ENCODE measurements around the gene PPIB. TPM values are rescaled to one million over a fixed set of nuclear protein-coding genes. Genes with fewer than 3 reads are reported as not detected.
"Not testable (repeated sequence)": the region's sequence is repeated elsewhere in the genome, so short reads cannot be mapped to it uniquely, and the experiment has no call there.

Gene PPIB
- total RNA-seq, 4 donors from 2014 or later = 1,046 to 3,819 (median 1,394) TPM

DNA sequence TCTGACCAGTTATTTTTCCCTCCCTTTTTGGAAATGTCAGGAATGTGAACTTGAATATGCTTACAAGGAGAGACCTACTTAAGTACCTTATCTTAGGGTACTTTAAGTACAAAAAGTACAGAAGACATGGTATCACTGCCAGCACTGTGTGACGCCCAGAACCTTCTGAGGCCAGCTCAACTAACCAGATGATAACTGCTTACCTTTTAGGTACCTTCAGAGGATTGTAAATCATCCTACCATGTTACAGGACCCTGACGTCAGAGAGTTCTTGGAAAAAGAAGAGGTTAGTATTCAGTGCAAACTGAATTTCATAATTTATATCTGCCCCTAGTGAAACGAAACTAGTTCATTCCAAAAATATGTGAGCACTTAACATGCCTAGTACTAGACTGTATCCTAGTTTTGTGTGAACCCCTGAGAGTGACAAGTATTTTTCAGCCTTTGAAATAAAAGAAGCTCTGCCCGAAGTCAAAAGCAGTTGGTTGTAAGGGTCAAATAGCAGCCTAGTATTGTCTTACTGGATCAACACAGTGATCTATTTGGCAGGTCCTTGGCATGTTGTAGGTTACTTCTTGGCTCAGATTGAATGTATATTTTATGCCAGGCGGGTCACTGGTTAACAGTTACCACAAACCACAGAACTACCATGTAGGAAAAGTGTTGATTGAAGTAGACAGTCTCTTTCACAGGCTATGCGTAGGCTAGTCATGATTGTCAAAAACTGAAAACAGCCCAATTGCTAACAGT lies 35.1 kb downstream of the PPIB start:
- 53 to 55% methylated on average over 6 of the region's 6 CpGs for WGBS, 2 donors
- Histone ChIP-seq H3K27ac (peak overlapping the region; percentile 93 to 99 (median 96)), H3K4me1 (peaks cover 67 to 73% of the 10 kb centered on the region in 2 donors), H3K4me3 (replicated peaks in 1 of 3) (no peak overlapping the region), H3K27me3 (no peaks in the 10 kb centered on the region), H3K36me3 (peaks cover 38 to 46% of the 10 kb centered on the region in 2 donors), H3K9me3 (no peaks in the 10 kb centered on the region)
- peak; percentile 74 to 75 for DNase-seq
- no peak for TF ChIP-seq POLR2A (IDR thresholded peaks at IDR 0.05)
- TF ChIP-seq, protein P1, sequence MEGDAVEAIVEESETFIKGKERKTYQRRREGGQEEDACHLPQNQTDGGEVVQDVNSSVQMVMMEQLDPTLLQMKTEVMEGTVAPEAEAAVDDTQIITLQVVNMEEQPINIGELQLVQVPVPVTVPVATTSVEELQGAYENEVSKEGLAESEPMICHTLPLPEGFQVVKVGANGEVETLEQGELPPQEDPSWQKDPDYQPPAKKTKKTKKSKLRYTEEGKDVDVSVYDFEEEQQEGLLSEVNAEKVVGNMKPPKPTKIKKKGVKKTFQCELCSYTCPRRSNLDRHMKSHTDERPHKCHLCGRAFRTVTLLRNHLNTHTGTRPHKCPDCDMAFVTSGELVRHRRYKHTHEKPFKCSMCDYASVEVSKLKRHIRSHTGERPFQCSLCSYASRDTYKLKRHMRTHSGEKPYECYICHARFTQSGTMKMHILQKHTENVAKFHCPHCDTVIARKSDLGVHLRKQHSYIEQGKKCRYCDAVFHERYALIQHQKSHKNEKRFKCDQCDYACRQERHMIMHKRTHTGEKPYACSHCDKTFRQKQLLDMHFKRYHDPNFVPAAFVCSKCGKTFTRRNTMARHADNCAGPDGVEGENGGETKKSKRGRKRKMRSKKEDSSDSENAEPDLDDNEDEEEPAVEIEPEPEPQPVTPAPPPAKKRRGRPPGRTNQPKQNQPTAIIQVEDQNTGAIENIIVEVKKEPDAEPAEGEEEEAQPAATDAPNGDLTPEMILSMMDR (IDR thresholded peaks at IDR 0.05) = no peak
- intact Hi-C loops (cut with DNase I) = no loop called here

DNA sequence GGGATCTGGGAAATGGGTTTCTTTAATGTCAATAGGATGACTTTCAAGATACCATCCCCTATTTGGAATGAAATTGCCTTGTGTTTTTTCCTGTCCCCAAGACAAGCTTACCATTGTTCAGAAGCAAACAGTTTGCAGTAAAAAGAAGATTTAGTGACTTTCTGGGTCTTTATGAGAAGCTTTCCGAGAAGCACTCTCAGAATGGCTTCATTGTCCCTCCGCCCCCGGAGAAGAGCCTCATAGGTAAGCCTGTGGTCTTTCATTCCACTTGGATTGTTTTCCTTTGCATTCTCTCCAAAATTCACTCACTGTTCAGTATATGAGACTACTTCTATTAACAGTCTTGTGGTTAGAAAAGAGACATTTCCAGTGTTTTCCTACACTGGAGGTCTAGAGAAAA lies 36.8 kb downstream of the PPIB start:
- Histone ChIP-seq H3K27ac (peak overlapping the region; percentile 93 to 99 (median 96)), H3K4me3 (replicated peaks in 1 of 3) (no peak overlapping the region), H3K36me3 (peaks cover 32 to 37% of the 10 kb centered on the region in 2 donors), H3K27me3 (no peaks in the 10 kb centered on the region), H3K9me3 (no peaks in the 10 kb centered on the region), H3K4me1 (peaks cover 56 to 57% of the 10 kb centered on the region in 2 donors)
- TF ChIP-seq, protein P1 (IDR thresholded peaks at IDR 0.05) = no peak
- no peak for TF ChIP-seq POLR2A (IDR thresholded peaks at IDR 0.05)
- no peak for DNase-seq
- intact Hi-C loops (cut with DNase I) = no loop called here
- 42 to 49% methylated on average over 3 of the region's 3 CpGs for WGBS, 2 donors

DNA sequence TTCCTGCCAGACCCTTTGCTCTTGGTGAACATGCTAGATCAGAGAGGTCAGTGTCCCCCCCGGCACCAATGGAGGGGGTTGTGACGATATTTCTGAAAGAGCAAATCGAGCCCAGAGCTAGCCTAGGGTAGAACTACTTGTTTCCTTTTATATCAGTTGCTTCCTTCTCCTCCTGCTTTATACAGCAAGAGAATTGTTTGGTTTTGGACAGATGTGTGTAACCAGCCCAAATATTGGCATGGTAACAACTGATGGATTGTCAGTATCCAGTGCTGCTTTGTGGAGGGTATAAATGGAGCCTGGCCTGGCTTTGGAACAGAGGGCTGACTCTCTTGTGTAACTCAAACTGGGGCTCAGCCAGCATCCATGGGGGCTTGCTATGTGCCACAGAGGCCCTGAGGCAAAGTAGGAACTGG lies 39.9 kb downstream of the PPIB start:
- H3K4me3 ChIP-seq (replicated peaks in 1 of 3) = no peak overlapping the region
- TF ChIP-seq, protein P1 (IDR thresholded peaks at IDR 0.05) = no peak
- no peak for TF ChIP-seq POLR2A (IDR thresholded peaks at IDR 0.05)
- peak overlapping the region; percentile 43 to 61 (median 60) for H3K27ac ChIP-seq
- H3K27me3 ChIP-seq = no peaks in the 10 kb centered on the region
- peaks cover 25 to 30% of the 10 kb centered on the region in 2 donors for H3K4me1 ChIP-seq
- 88 to 91% methylated on average over 3 of the region's 3 CpGs for WGBS, 2 donors
- peaks cover 27 to 55% of the 10 kb centered on the region in 2 donors for H3K36me3 ChIP-seq
- DNase-seq = no peak
- H3K9me3 ChIP-seq = no peaks in the 10 kb centered on the region
- intact Hi-C loops (cut with DNase I) = no loop called here

DNA sequence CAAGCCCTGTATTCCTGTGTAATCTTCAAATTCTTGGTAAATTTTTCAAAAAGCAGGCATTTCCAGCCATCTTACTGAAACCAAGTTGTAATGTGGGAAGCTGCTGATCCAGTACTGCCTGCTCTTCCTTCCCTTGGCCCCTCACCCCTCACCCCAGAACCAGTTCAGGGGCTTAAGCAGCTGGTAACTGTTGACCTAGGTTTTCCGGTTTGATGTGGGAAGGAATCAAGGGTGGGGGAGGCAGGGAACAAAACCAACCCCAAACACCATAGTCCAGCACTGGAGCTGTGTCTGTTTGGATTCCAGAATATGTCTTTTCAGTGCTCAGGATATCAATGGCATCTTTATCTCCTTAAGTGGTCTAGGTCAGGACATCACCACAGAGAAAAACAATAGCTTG lies 40.4 kb downstream of the PPIB start:
- intact Hi-C loops (cut with DNase I) = no loop called here
- Histone ChIP-seq H3K9me3 (no peaks in the 10 kb centered on the region), H3K4me1 (peaks cover 24 to 26% of the 10 kb centered on the region in 2 donors), H3K27ac (peak overlapping the region; percentile 43 to 61 (median 60)), H3K4me3 (replicated peaks in 1 of 3) (no peak overlapping the region), H3K36me3 (peaks cover 22 to 52% of the 10 kb centered on the region in 2 donors), H3K27me3 (no peaks in the 10 kb centered on the region)
- TF ChIP-seq, protein P1 (IDR thresholded peaks at IDR 0.05) = no peak
- no peak for TF ChIP-seq POLR2A (IDR thresholded peaks at IDR 0.05)
- 80 to 92% methylated on average over 1 of the region's 1 CpG for WGBS, 2 donors
- DNase-seq = no peak

DNA sequence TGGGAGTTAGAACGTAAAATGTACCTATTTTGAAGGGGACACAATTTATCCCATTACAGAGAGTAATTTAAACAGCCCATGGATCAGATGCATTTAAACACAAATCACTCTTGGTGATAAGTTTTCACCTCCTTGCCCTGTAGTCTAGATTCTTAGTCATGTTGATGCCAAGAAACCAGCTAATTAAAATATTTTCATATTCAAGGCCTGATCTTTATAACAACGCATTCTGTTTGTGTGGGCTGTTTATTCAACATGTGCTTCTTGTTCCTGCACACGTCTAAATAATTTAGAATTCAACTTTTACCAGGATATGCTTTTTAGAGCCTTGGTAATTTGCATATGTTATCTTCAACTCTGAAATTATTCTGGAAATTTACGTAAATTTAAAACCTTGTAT lies 41.2 kb downstream of the PPIB start:
- TF ChIP-seq POLR2A (IDR thresholded peaks at IDR 0.05) = no peak
- TF ChIP-seq, protein P1 (IDR thresholded peaks at IDR 0.05) = no peak

DNA sequence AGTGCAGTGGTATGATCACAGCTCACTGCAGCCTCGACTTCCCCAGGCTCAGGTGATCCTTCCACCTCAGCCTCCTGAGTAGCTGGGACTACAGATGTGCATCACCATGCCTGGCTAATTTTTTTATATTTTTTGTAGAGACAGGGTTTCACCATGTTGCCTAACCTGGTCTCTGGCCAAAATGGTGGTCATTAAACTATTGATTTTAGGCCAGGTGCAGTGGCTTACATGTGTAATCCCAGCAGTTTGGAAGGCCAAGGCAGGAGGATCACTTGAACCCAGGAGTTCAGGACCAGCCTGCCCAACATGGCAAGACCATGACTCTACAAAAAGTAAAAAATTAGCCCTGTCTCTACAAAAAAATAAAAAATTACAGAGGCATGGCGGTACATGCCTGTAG lies 42.5 kb downstream of the PPIB start:
- DNase-seq = not testable (repeated sequence)
- 95 to 100% methylated on average over 2 of the region's 2 CpGs for WGBS, 2 donors

More for the DNA sequence above, 41.2 kb downstream of the PPIB start:
- H3K27me3 ChIP-seq = no peaks in the 10 kb centered on the region
- DNase-seq = no peak
- H3K27ac ChIP-seq = peak overlapping the region in 1 of 3 donors; percentile 60
- WGBS, 2 donors = 90 to 92% methylated on average over 4 of the region's 4 CpGs
- H3K9me3 ChIP-seq = no peaks in the 10 kb centered on the region
- peaks cover 22 to 52% of the 10 kb centered on the region in 2 donors for H3K36me3 ChIP-seq
- peaks cover 19 to 24% of the 10 kb centered on the region in 2 donors for H3K4me1 ChIP-seq
- H3K4me3 ChIP-seq (replicated peaks in 1 of 3) = no peak overlapping the region
- intact Hi-C loops (cut with DNase I) = no loop called here

More for the DNA sequence above, 42.5 kb downstream of the PPIB start:
- H3K4me3 ChIP-seq (replicated peaks in 1 of 3); intact Hi-C loops (cut with DNase I); H3K27me3 ChIP-seq; H3K9me3 ChIP-seq: not testable (repeated sequence)
- H3K27ac ChIP-seq = peak overlapping the region in 1 of 3 donors; percentile 60
- peaks cover 6 to 22% of the 10 kb centered on the region in 2 donors for H3K4me1 ChIP-seq
- H3K36me3 ChIP-seq = peaks cover 31 to 49% of the 10 kb centered on the region in 2 donors
